Thyroid gland (tissue), 4 donors: ENCODE results near the gene ACE.

ENCODE experiments used
- POLR2A ChIP-seq, 2 donors: fragments of 450-650 bp; IDR thresholded peaks; one replicate each; pipeline ENCODE4 v1.6.1; 2017; ENCODE audit warnings: antibody characterized with exemption in 2 of 2, mild to moderate bottlenecking in 2 of 2, moderate library complexity in 1 of 2
- TF ChIP-seq, protein P1 (sequence below), 6 experiments: fragments of 200-600 bp in 3 of 6; fragments of 450-650 bp in 3 of 6; sonication (generic) in 3 of 6; IDR thresholded peaks; one replicate each; pipeline ENCODE4 v1.5.1; 2016 to 2019; ENCODE audit warnings: antibody characterized with exemption in 6 of 6, mild to moderate bottlenecking in 2 of 6, inconsistent platforms in 1 of 6, moderate library complexity in 1 of 6

DNA sequence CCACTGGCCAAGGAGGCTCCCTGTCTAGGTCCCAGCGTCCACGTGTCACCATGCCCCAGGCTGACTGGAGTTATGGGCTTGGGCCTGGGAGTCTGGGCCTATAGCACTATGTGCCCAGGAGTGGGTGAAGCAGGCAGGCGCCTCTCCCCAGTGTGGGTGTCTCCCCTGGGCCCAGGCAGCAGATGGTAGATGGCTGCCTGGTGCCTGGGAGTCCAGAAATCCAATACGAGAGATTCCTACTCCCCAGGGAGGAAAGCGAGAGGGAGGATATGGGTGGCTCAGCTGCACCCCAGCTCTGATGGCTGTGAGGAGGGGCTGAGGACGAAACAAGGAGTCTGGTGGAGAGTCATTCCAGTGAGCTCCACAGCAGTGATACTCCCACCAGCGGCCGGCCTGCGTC, 51.3 kb downstream of the ACE start:
- TF ChIP-seq, protein P1, sequence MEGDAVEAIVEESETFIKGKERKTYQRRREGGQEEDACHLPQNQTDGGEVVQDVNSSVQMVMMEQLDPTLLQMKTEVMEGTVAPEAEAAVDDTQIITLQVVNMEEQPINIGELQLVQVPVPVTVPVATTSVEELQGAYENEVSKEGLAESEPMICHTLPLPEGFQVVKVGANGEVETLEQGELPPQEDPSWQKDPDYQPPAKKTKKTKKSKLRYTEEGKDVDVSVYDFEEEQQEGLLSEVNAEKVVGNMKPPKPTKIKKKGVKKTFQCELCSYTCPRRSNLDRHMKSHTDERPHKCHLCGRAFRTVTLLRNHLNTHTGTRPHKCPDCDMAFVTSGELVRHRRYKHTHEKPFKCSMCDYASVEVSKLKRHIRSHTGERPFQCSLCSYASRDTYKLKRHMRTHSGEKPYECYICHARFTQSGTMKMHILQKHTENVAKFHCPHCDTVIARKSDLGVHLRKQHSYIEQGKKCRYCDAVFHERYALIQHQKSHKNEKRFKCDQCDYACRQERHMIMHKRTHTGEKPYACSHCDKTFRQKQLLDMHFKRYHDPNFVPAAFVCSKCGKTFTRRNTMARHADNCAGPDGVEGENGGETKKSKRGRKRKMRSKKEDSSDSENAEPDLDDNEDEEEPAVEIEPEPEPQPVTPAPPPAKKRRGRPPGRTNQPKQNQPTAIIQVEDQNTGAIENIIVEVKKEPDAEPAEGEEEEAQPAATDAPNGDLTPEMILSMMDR (IDR thresholded peaks at IDR 0.05): no peak
- TF ChIP-seq POLR2A (IDR thresholded peaks at IDR 0.05): no peak
